ENCODE data around the gene STX7. TPM values are rescaled to one million over a fixed set of nuclear protein-coding genes. Genes with fewer than 3 reads are reported as not detected.

STX7 gene
- total RNA-seq, 1 experiment from 2014 or later, result 35.6 TPM

- no peak for DNase-seq (ENCODE audit: low spot score)
Observed at GRCh38 chr6:132476688-132477087, 36.2 kb downstream of the STX7 start.

- DNase-seq (ENCODE audit: low spot score), result no peak
Observed at GRCh38 chr6:132475925-132476324, 37.0 kb downstream of the STX7 start.

- DNase-seq (ENCODE audit: low spot score), result no peak
Observed at GRCh38 chr6:132471787-132472186, 41.1 kb downstream of the STX7 start.

GRCh38 chr6:132466952-132467351 is 46.0 kb downstream of the STX7 start:
- no peak for DNase-seq (ENCODE audit: low spot score)

- no peak for DNase-seq (ENCODE audit: low spot score)
Observed at GRCh38 chr6:132465530-132466485, 47.1 kb downstream of the STX7 start.

GRCh38 chr6:132464538-132465256 is 48.2 kb downstream of the STX7 start:
- peak; percentile 35 for DNase-seq (ENCODE audit: low spot score)

- DNase-seq (ENCODE audit: low spot score), result no peak
Observed at GRCh38 chr6:132461958-132462357, 51.0 kb downstream of the STX7 start.

- no peak for DNase-seq (ENCODE audit: low spot score)
Observed at GRCh38 chr6:132459605-132459952, 53.3 kb downstream of the STX7 start.

GRCh38 chr6:132458887-132459604 is 53.9 kb downstream of the STX7 start:
- no peak for DNase-seq (ENCODE audit: low spot score)

GRCh38 chr6:132456700-132457143 is 56.2 kb downstream of the STX7 start:
- no peak for DNase-seq (ENCODE audit: low spot score)

GRCh38 chr6:132446855-132447241 is 66.1 kb downstream of the STX7 start:
- no peak for DNase-seq (ENCODE audit: low spot score)

- DNase-seq (ENCODE audit: low spot score), result no peak
Observed at GRCh38 chr6:132446141-132446854, 66.6 kb downstream of the STX7 start.

GRCh38 chr6:132445201-132445951 is 67.5 kb downstream of the STX7 start:
- DNase-seq (ENCODE audit: low spot score), result peak; percentile 76

- no peak for DNase-seq (ENCODE audit: low spot score)
Observed at GRCh38 chr6:132443206-132443605, 69.7 kb downstream of the STX7 start.

- DNase-seq (ENCODE audit: low spot score), result no peak
Observed at GRCh38 chr6:132430110-132430509, 82.8 kb downstream of the STX7 start.

- DNase-seq (ENCODE audit: low spot score), result no peak
Observed at GRCh38 chr6:132425176-132425575, 87.7 kb downstream of the STX7 start.

- no peak for DNase-seq (ENCODE audit: low spot score)
Observed at GRCh38 chr6:132423839-132424238, 89.1 kb downstream of the STX7 start.

- no peak for DNase-seq (ENCODE audit: low spot score)
Observed at GRCh38 chr6:132418235-132418965, 94.5 kb downstream of the STX7 start.

- no peak for DNase-seq (ENCODE audit: low spot score)
Observed at GRCh38 chr6:132414761-132415160, 98.2 kb downstream of the STX7 start.

- no peak for DNase-seq (ENCODE audit: low spot score)
Observed at GRCh38 chr6:132414322-132414721, 98.6 kb downstream of the STX7 start.

All from A172 (cell line).